GM12801 (cell line): Measurements from ENCODE around the gene PRKG1.

Experiments used
- CTCF ChIP-seq: IDR thresholded peaks from one replicate; pipeline ENCODE4 v1.5.1; 2011; ENCODE audit warnings: control low read depth; ENCODE audit not compliant: insufficient read length; ENCODE audit errors: extremely low read depth

The PRKG1 gene

GRCh38 chr10:51759896-51760534 is 685.7 kb downstream of the PRKG1 start:
- TF ChIP-seq CTCF = no peak

GRCh38 chr10:51760864-51761640 is 686.8 kb downstream of the PRKG1 start:
- TF ChIP-seq CTCF = no peak

GRCh38 chr10:51763746-51764145 is 689.5 kb downstream of the PRKG1 start:
- TF ChIP-seq CTCF = no peak

- TF ChIP-seq CTCF = no peak
Measured at GRCh38 chr10:51765284-51765971, 691.1 kb downstream of the PRKG1 start.

GRCh38 chr10:51766423-51767102 is 692.3 kb downstream of the PRKG1 start:
- no peak for TF ChIP-seq CTCF

- no peak for TF ChIP-seq CTCF
Measured at GRCh38 chr10:51767103-51767763, 692.9 kb downstream of the PRKG1 start.
